Right ventricle myocardium inferior (tissue), 1 donor: ENCODE results near the gene DNASE1L2. TPM values are rescaled to one million over a fixed set of nuclear protein-coding genes. Genes with fewer than 3 reads are reported as not detected.
A peak's percentile ranks its signal among the peaks of the same experiment; 100 is the strongest.

ENCODE experiments used
- ATAC-seq: fragments of 200-7000 bp; cut with Tn5 transposase; one replicate; pipeline ENCODE4 v1.9.1; 2020; ENCODE audit warnings: mild to moderate bottlenecking, moderate library complexity
- DNase-seq: peaks from one replicate; pipeline ENCODE4 v3.0.0; 2021; ENCODE audit errors: missing footprints
- intact Hi-C: fragments of 100-400 bp; cut with DNase I; formaldehyde crosslinking; loops from one replicate; pipeline ENCODE4 v1.11.0; 2022
- microRNA-seq: library from miRNA; unstranded; fragments of <30 nt; microRNA quantifications from one replicate; pipeline ENCODE4 v1.2.0, GENCODE V29; 2020
- total RNA-seq: library from RNA; stranded (reverse); fragmentation: NEBNext Ultra II Directional; extraction: Animal tissue kit (Norgen Biotek cat#: 25700); gene quantifications from one replicate; pipeline ENCODE4 v1.2.1, GENCODE V29; 2021
- donor health status: DM: no; HTN: yes; CAD: no; lungs with severe emphysema.

Gene DNASE1L2
- total RNA-seq, 1 donor from 2014 or later = 0.49 TPM

GRCh38 chr16:2277466-2278271 is 41.4 kb downstream of the DNASE1L2 start:
- DNase-seq (peak; percentile 62), ATAC-seq (no peak)
- intact Hi-C loops = no loop called here

GRCh38 chr16:2278272-2278608 is 42.0 kb downstream of the DNASE1L2 start:
- DNase-seq (no peak), ATAC-seq (no peak)
- intact Hi-C loops = no loop called here

GRCh38 chr16:2278956-2279800 is 42.9 kb downstream of the DNASE1L2 start:
- peak; percentile 57 for DNase-seq
- intact Hi-C loops = no loop called here

GRCh38 chr16:2280461-2280860 is 44.2 kb downstream of the DNASE1L2 start:
- intact Hi-C loops = no loop called here
- DNase-seq (peak; percentile 15), ATAC-seq (no peak)

More at GRCh38 chr16:2278956-2279800, 42.9 kb downstream of the DNASE1L2 start:
- no peak for ATAC-seq

- intact Hi-C loops = no loop called here
- no peak for ATAC-seq
These were observed 44.8 kb downstream of the DNASE1L2 start for GRCh38 chr16:2280981-2281542.

GRCh38 chr16:2282262-2282661 is 46.0 kb downstream of the DNASE1L2 start:
- intact Hi-C loops = no loop called here
- no peak for ATAC-seq
- DNase-seq = no peak

More at GRCh38 chr16:2280981-2281542, 44.8 kb downstream of the DNASE1L2 start:
- DNase-seq = no peak

GRCh38 chr16:2282866-2283555 is 46.8 kb downstream of the DNASE1L2 start:
- ATAC-seq = no peak
- intact Hi-C loops = no loop called here
- DNase-seq = no peak

GRCh38 chr16:2284001-2284770 is 47.9 kb downstream of the DNASE1L2 start:
- ATAC-seq (no peak), DNase-seq (no peak)
- intact Hi-C loops = no loop called here

GRCh38 chr16:2284797-2285576 is 48.7 kb downstream of the DNASE1L2 start:
- ATAC-seq (no peak), DNase-seq (no peak)
- intact Hi-C loops = no loop called here

GRCh38 chr16:2285731-2286191 is 49.5 kb downstream of the DNASE1L2 start:
- ATAC-seq (no peak), DNase-seq (no peak)
- intact Hi-C loops = no loop called here

- intact Hi-C loops = no loop called here
- DNase-seq = no peak
These were observed 50.3 kb downstream of the DNASE1L2 start for GRCh38 chr16:2286550-2286949.

GRCh38 chr16:2287916-2288547 is 51.8 kb downstream of the DNASE1L2 start:
- DNase-seq (no peak), ATAC-seq (no peak)
- intact Hi-C loops = no loop called here

More at GRCh38 chr16:2286550-2286949, 50.3 kb downstream of the DNASE1L2 start:
- no peak for ATAC-seq

Small RNA genes within 50 kb of the gene (microRNA-seq; reads per million reads assigned to microRNA genes)
- gene MIR3677 = not detected
- not detected for gene MIR4717

Other genes starting within 250 kb of the DNASE1L2 start
- gene SYNGR3, start 246.5 kb upstream of the DNASE1L2 start, total RNA-seq = 0.62 TPM
- gene ZNF598, start 226.6 kb upstream of the DNASE1L2 start, total RNA-seq = 18.5 TPM
- gene NPW, start 216.7 kb upstream of the DNASE1L2 start, total RNA-seq = not detected
- gene NHERF2, start 209.5 kb upstream of the DNASE1L2 start, total RNA-seq = 292 TPM
- 23.3 TPM for gene NTHL1, start 188.6 kb upstream of the DNASE1L2 start, total RNA-seq
- 62.8 TPM for gene TSC2, start 188.5 kb upstream of the DNASE1L2 start, total RNA-seq
- gene PKD1, start 100.5 kb upstream of the DNASE1L2 start, total RNA-seq = 85.8 TPM
- gene RAB26, start 87.8 kb upstream of the DNASE1L2 start, total RNA-seq = 0.87 TPM
- 27.3 TPM for gene TRAF7, start 80.7 kb upstream of the DNASE1L2 start, total RNA-seq
- gene CASKIN1, start 39.8 kb upstream of the DNASE1L2 start, total RNA-seq = 5.8 TPM
- gene MLST8, start 31.0 kb upstream of the DNASE1L2 start, total RNA-seq = 25.3 TPM
- 13.2 TPM for gene BRICD5, start 25.6 kb upstream of the DNASE1L2 start, total RNA-seq
- 35.1 TPM for gene PGP, start 21.6 kb upstream of the DNASE1L2 start, total RNA-seq
- gene E4F1, start 12.9 kb upstream of the DNASE1L2 start, total RNA-seq = 14.1 TPM
- gene ECI1, start 15.1 kb downstream of the DNASE1L2 start, total RNA-seq = 205 TPM
- 105 TPM for gene RNPS1, start 31.7 kb downstream of the DNASE1L2 start, total RNA-seq
- gene ABCA3, start 104.3 kb downstream of the DNASE1L2 start, total RNA-seq = 7.4 TPM
- gene CCNF, start 193.0 kb downstream of the DNASE1L2 start, total RNA-seq = 1.2 TPM
- gene TEDC2, start 223.7 kb downstream of the DNASE1L2 start, total RNA-seq = 0.95 TPM
- 0.19 TPM for gene NTN3, start 234.9 kb downstream of the DNASE1L2 start, total RNA-seq
- 14.8 TPM for gene TBC1D24, start 238.7 kb downstream of the DNASE1L2 start, total RNA-seq